HG03135 (cell line): ENCODE measurements around the gene POTEG.
"Not testable (repeated sequence)": the region's sequence is repeated elsewhere in the genome, so short reads cannot be mapped to it uniquely, and the experiment has no call there.

Source experiments
- ATAC-seq: cut with Tn5 transposase; IDR thresholded peaks from one replicate; pipeline ENCODE4 v1.9.1; 2021; ENCODE audit warnings: mild to moderate bottlenecking, moderate library complexity; ENCODE audit not compliant: unreplicated experiment

The POTEG gene

GRCh38 chr14:19434241-19434640 lies at the start of gene POTEG:
Gene POTEG (minus strand): TSS chr14:19434341. CDS start chr14:19434289, 52 bp downstream.
- not testable (repeated sequence) for ATAC-seq

- not testable (repeated sequence) for ATAC-seq
These were observed 48.0 kb upstream of the POTEG start for GRCh38 chr14:19482093-19482492.

- not testable (repeated sequence) for ATAC-seq
These were observed 47.3 kb upstream of the POTEG start for GRCh38 chr14:19481421-19481820.

- ATAC-seq: not testable (repeated sequence)
These were observed 46.4 kb upstream of the POTEG start for GRCh38 chr14:19480491-19480890.

- not testable (repeated sequence) for ATAC-seq
These were observed 11.6 kb upstream of the POTEG start for GRCh38 chr14:19445761-19446160.

- not testable (repeated sequence) for ATAC-seq
These were observed 5.7 kb upstream of the POTEG start for GRCh38 chr14:19439826-19440225.

GRCh38 chr14:19439219-19439618 lies 5.1 kb upstream of the POTEG start:
- ATAC-seq: not testable (repeated sequence)

GRCh38 chr14:19437126-19437443 lies 2.9 kb upstream of the POTEG start:
- not testable (repeated sequence) for ATAC-seq

GRCh38 chr14:19436311-19437125 lies 2.4 kb upstream of the POTEG start:
- not testable (repeated sequence) for ATAC-seq

- not testable (repeated sequence) for ATAC-seq
These were observed 1.7 kb upstream of the POTEG start for GRCh38 chr14:19435852-19436251.

- not testable (repeated sequence) for ATAC-seq
These were observed 750 bp upstream of the POTEG start for GRCh38 chr14:19434891-19435290.

GRCh38 chr14:19433765-19434164 lies 376 bp downstream of the POTEG start:
- not testable (repeated sequence) for ATAC-seq

GRCh38 chr14:19408519-19408918 lies 25.6 kb downstream of the POTEG start:
- not testable (repeated sequence) for ATAC-seq

GRCh38 chr14:19402097-19402496 lies 32.0 kb downstream of the POTEG start:
- ATAC-seq: not testable (repeated sequence)

GRCh38 chr14:19394727-19395126 lies 39.4 kb downstream of the POTEG start:
- ATAC-seq: not testable (repeated sequence)

GRCh38 chr14:19390230-19390629 lies 43.9 kb downstream of the POTEG start:
- ATAC-seq: not testable (repeated sequence)

- not testable (repeated sequence) for ATAC-seq
These were observed 45.4 kb downstream of the POTEG start for GRCh38 chr14:19388741-19389140.

- ATAC-seq: not testable (repeated sequence)
These were observed 47.1 kb downstream of the POTEG start for GRCh38 chr14:19386996-19387395.

- ATAC-seq: not testable (repeated sequence)
These were observed 47.8 kb downstream of the POTEG start for GRCh38 chr14:19386309-19386708.

GRCh38 chr14:19384088-19384781 lies 49.9 kb downstream of the POTEG start:
- not testable (repeated sequence) for ATAC-seq

GRCh38 chr14:19383008-19383584 lies 51.0 kb downstream of the POTEG start:
- ATAC-seq: not testable (repeated sequence)

GRCh38 chr14:19380137-19380536 lies 54.0 kb downstream of the POTEG start:
- not testable (repeated sequence) for ATAC-seq
